ENCODE data around the gene MAGEA9.
"Not testable (repeated sequence)": the region's sequence is repeated elsewhere in the genome, so short reads cannot be mapped to it uniquely, and the experiment has no call there.

Gene MAGEA9

DNA sequence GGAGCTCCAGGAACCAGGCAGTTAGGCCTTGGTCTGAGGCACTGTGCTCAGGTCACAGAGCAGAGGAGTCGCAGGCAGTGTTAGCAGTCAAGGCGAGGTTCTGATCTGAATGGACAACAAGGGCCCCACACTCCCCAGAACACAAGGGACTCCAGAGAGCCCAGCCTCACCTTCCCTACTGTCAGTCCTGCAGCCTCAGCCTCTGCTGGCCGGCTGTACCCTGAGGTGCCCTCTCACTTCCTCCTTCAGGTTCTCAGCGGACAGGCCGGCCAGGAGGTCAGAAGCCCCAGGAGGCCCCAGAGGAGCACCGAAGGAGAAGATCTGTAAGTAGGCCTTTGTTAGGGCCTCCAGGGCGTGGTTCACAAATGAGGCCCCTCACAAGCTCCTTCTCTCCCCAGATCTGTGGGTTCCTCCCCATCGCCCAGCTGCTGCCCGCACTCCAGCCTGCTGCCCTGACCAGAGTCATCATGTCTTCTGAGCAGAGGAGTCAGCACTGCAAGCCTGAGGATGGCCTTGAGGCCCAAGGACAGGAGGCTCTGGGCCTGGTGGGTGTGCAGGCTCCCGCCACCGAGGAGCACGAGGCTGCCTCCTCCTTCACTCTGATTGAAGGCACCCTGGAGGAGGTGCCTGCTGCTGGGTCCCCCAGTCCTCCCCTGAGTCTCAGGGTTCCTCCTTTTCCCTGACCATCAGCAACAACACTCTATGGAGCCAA is 26.2 kb downstream of the MAGEA9 start:
- Histone ChIP-seq H3K36me3 (ENCODE audit: control insufficient read depth, insufficient read depth, low read length) (no peaks in the 10 kb centered on the region), H3K27me3 (ENCODE audit: control insufficient read depth, insufficient read depth, low read length) (no peaks in the 10 kb centered on the region), H3K4me3 (ENCODE audit: low read length) (no peak overlapping the region), H3K27ac (ENCODE audit: low read length) (no peak overlapping the region), H3K9me3 (ENCODE audit: control insufficient read depth, insufficient read depth, low read length) (no peaks in the 10 kb centered on the region), H3K4me1 (ENCODE audit: control insufficient read depth, insufficient read depth, low read length) (no peaks in the 10 kb centered on the region)
- WGBS (ENCODE audit: insufficient coverage, insufficient read length): no CpG with 5 or more reads among the region's 12 CpGs
- no peak for DNase-seq (ENCODE audit: low read depth, low spot score)

DNA sequence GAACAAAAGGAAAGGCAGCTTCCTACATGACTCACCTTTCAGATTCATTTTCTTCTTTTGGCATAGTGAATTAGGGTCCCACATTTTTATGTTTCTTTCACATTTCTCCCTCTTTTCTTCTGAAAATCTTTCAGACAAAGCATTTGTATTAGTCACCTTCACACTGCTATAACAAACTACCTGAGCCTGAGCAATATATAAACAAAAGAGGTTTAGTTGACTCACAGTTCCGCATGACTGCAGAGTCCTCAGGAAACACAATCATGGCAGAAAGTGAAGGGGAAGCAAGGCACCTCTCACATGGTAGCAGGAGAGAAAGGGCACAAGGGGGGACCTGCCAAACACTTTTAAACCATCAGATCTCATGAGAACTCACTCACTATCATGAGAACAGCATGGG is 36.9 kb downstream of the MAGEA9 start:
- Histone ChIP-seq H3K36me3 (ENCODE audit: control insufficient read depth, insufficient read depth, low read length) (no peaks in the 10 kb centered on the region), H3K27ac (ENCODE audit: low read length) (no peak overlapping the region), H3K4me1 (ENCODE audit: control insufficient read depth, insufficient read depth, low read length) (no peaks in the 10 kb centered on the region), H3K4me3 (ENCODE audit: low read length) (no peak overlapping the region), H3K9me3 (ENCODE audit: control insufficient read depth, insufficient read depth, low read length) (no peaks in the 10 kb centered on the region), H3K27me3 (ENCODE audit: control insufficient read depth, insufficient read depth, low read length) (no peaks in the 10 kb centered on the region)
- WGBS (ENCODE audit: insufficient coverage, insufficient read length): no CpG with 5 or more reads among the region's 1 CpG
- no peak for DNase-seq (ENCODE audit: low read depth, low spot score)

DNA sequence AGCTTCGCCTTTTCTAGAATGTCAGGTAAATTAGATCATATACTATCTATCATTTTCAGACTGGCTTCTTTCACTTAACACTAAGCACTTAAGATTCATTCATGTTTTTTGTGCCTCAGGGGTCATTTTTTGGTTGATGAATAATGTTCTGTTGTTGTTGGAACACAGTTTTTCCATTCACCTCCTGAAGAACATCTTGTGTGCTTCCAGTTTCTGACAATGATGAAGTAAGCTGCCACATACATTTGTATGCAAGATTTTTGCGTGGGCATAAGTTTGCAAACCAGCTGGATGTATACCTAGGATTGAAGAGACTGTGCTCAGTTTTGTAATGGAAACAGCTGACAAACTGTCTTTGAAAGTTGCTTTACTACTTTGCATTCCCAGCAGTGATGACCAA is 37.6 kb downstream of the MAGEA9 start:
- no peaks in the 10 kb centered on the region for H3K9me3 ChIP-seq (ENCODE audit: control insufficient read depth, insufficient read depth, low read length)
- no peaks in the 10 kb centered on the region for H3K36me3 ChIP-seq (ENCODE audit: control insufficient read depth, insufficient read depth, low read length)
- no CpG with 5 or more reads among the region's 2 CpGs for WGBS (ENCODE audit: insufficient coverage, insufficient read length)
- no peaks in the 10 kb centered on the region for H3K27me3 ChIP-seq (ENCODE audit: control insufficient read depth, insufficient read depth, low read length)
- H3K27ac ChIP-seq (ENCODE audit: low read length): no peak overlapping the region
- no peaks in the 10 kb centered on the region for H3K4me1 ChIP-seq (ENCODE audit: control insufficient read depth, insufficient read depth, low read length)
- H3K4me3 ChIP-seq (ENCODE audit: low read length): no peak overlapping the region
- no peak for DNase-seq (ENCODE audit: low read depth, low spot score)

DNA sequence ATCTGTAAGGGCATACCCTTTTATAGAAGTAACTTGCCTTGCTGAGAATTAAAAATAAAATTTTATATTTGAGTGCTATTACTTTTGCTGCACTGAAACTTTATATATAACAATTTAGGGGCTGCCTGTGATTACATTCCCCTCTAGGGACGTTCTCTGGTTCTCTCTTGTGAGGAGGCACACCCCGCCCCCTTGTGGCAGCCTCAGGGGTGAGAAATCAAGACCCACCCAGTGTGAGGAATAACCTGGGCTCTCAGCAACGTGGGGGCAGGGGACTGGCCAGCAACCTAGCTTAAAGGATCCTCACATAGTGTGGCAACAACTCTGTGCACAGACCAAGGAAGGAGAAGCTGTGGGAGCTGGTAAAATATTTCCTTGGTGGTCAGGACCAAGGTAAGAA is 43.7 kb downstream of the MAGEA9 start:
- Histone ChIP-seq H3K4me3 (ENCODE audit: low read length) (no peak overlapping the region), H3K36me3 (ENCODE audit: control insufficient read depth, insufficient read depth, low read length) (no peaks in the 10 kb centered on the region), H3K27me3 (ENCODE audit: control insufficient read depth, insufficient read depth, low read length) (no peaks in the 10 kb centered on the region), H3K27ac (ENCODE audit: low read length) (no peak overlapping the region), H3K9me3 (ENCODE audit: control insufficient read depth, insufficient read depth, low read length) (no peaks in the 10 kb centered on the region), H3K4me1 (ENCODE audit: control insufficient read depth, insufficient read depth, low read length) (no peaks in the 10 kb centered on the region)
- no CpG with 5 or more reads among the region's 3 CpGs for WGBS (ENCODE audit: insufficient coverage, insufficient read length)
- DNase-seq (ENCODE audit: low read depth, low spot score): no peak

DNA sequence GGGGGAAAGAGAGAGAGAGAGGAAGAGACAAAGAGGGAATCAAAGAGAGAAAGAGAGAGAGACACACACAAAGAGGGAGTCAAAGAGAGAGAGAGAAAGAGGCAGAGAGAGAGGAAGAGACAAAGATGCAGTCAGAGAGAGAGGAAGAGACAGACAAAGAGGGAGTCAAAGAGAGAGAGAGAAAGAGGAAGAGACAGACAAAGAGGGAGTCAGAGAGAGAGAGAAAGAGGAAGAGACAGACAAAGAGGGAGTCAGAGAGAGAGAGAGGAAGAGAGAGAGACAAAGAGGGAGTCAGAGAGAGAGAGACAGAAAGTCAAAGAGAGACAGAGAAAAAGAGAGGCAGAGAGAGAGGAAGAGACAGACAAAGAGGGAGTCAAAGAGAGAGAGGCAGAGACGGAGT is 45.5 kb downstream of the MAGEA9 start:
- Histone ChIP-seq H3K4me1 (ENCODE audit: control insufficient read depth, insufficient read depth, low read length) (no peaks in the 10 kb centered on the region), H3K9me3 (ENCODE audit: control insufficient read depth, insufficient read depth, low read length) (no peaks in the 10 kb centered on the region), H3K36me3 (ENCODE audit: control insufficient read depth, insufficient read depth, low read length) (no peaks in the 10 kb centered on the region), H3K27ac (ENCODE audit: low read length) (no peak overlapping the region), H3K4me3 (ENCODE audit: low read length) (no peak overlapping the region), H3K27me3 (ENCODE audit: control insufficient read depth, insufficient read depth, low read length) (no peaks in the 10 kb centered on the region)
- DNase-seq (ENCODE audit: low read depth, low spot score): no peak
- no CpG with 5 or more reads among the region's 1 CpG for WGBS (ENCODE audit: insufficient coverage, insufficient read length)

DNA sequence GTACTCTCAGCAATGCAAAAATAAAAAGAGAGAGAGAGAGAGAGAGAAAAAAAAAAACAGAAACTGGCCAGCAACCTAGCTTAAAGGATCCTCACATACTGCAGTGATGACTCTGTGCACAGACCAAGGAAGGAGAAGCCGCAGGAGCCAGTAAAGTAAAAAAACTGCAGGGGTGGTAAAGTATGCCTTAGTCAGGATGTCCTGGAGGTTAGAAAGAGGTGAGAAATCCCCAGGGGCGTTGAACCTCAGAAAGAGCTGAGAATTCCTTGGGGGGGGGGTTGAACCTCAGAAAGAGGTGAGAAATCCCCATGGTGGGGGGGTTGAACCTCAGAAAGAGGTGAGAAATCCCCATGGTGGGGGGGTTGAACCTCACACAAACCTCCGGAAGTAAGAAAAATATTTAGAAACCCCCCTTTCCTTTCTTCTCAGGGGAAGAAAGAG is 48.0 kb downstream of the MAGEA9 start:
- Histone ChIP-seq H3K9me3 (ENCODE audit: control insufficient read depth, insufficient read depth, low read length) (no peaks in the 10 kb centered on the region), H3K27ac (ENCODE audit: low read length) (peak overlapping the region; percentile 42), H3K27me3 (ENCODE audit: control insufficient read depth, insufficient read depth, low read length) (no peaks in the 10 kb centered on the region), H3K4me1 (ENCODE audit: control insufficient read depth, insufficient read depth, low read length) (no peaks in the 10 kb centered on the region), H3K4me3 (ENCODE audit: low read length) (no peak overlapping the region), H3K36me3 (ENCODE audit: control insufficient read depth, insufficient read depth, low read length) (no peaks in the 10 kb centered on the region)
- no peak for DNase-seq (ENCODE audit: low read depth, low spot score)
- WGBS (ENCODE audit: insufficient coverage, insufficient read length): no CpG with 5 or more reads among the region's 3 CpGs

DNA sequence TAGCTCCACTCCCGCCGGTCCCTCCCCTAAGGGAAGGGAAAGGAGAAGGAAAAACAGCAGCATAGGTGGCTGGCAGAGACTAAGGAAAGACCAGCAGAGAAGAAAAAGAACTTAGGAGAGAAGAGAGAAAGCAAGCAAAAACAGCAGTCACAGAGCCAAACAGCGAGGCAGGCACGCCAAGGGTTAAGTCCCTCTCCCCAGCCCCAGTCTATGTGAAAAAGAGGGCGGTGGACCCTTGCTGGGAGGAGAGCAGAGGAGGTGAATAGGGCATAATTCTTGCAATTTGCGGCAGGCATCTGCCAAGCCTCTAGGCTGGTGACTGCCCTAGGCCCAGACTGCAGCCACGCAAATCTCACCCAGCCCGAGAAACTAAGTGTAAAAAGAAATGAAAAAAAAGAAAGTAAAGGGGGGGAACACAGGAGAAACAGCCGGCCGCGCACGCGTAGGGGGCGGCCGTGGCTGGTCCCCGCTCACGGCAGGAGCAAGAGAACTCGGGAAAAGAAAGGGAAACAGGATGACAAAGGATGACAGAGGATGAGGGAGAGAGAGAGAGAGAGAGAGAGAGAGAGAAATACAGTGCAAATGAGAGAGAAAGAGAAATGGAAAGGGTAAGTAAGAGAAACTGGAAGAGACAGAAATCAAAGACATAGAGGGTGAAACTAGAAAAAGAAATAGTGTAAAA is 48.6 kb downstream of the MAGEA9 start:
- Histone ChIP-seq H3K4me3 (ENCODE audit: low read length) (no peak overlapping the region; the same call in 1 of the 2 replicates), H3K4me1 (ENCODE audit: control insufficient read depth, insufficient read depth, low read length) (no peaks in the 10 kb centered on the region), H3K9me3 (ENCODE audit: control insufficient read depth, insufficient read depth, low read length) (no peaks in the 10 kb centered on the region), H3K36me3 (ENCODE audit: control insufficient read depth, insufficient read depth, low read length) (no peaks in the 10 kb centered on the region), H3K27ac (ENCODE audit: low read length) (peak overlapping the region; percentile 42), H3K27me3 (ENCODE audit: control insufficient read depth, insufficient read depth, low read length) (no peaks in the 10 kb centered on the region)
- DNase-seq (ENCODE audit: low read depth, low spot score): no peak
- WGBS (ENCODE audit: insufficient coverage, insufficient read length): no CpG with 5 or more reads among the region's 18 CpGs

DNA sequence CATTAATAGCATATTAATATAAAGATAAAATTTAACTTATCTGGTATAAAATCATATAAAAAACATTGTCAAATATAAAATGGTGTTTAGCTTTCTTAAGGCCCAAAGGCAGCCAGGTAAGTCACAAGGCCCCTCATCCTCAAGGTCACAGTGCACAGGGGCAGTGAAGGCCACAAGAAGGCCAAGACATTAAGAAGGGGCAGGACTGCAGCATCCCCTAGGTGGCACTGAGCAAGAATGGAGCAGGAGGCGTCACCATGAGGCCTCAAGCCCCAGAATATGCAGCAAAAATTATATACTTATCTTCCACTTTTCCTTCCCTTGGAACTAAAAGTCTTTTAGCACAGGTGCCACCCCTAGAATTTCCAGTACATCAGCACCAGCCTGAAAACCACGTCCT is 49.7 kb downstream of the MAGEA9 start:
- WGBS (ENCODE audit: insufficient coverage, insufficient read length): no CpG with 5 or more reads among the region's 2 CpGs
- H3K9me3 ChIP-seq (ENCODE audit: control insufficient read depth, insufficient read depth, low read length): no peaks in the 10 kb centered on the region
- H3K27me3 ChIP-seq (ENCODE audit: control insufficient read depth, insufficient read depth, low read length): no peaks in the 10 kb centered on the region
- H3K36me3 ChIP-seq (ENCODE audit: control insufficient read depth, insufficient read depth, low read length): no peaks in the 10 kb centered on the region
- no peak for DNase-seq (ENCODE audit: low read depth, low spot score)
- no peak overlapping the region for H3K4me3 ChIP-seq (ENCODE audit: low read length)
- no peaks in the 10 kb centered on the region for H3K4me1 ChIP-seq (ENCODE audit: control insufficient read depth, insufficient read depth, low read length)
- H3K27ac ChIP-seq (ENCODE audit: low read length): no peak overlapping the region

DNA sequence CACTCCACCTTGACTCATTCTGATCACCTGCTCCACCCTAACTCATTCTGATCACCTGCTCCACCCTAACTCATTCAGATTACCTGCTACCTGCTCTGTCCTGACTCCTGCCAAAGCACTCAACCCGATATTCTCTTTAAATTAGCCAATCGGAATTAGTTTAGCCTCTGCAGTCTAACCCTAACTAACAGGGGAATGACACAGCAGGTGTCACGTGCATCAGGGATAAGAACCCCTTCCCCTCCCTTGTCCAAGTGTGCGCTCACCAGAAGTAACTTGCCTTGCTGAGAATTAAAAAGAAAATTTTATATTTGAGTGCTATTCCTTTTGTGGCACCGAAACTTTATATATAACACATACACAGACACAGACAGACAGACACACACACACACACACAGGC is 55.0 kb downstream of the MAGEA9 start:
- no CpG with 5 or more reads among the region's 5 CpGs for WGBS (ENCODE audit: insufficient coverage, insufficient read length)
- not testable (repeated sequence) for H3K27ac ChIP-seq (ENCODE audit: low read length); H3K27me3 ChIP-seq (ENCODE audit: control insufficient read depth, insufficient read depth, low read length); DNase-seq (ENCODE audit: low read depth, low spot score); H3K4me3 ChIP-seq (ENCODE audit: low read length); H3K9me3 ChIP-seq (ENCODE audit: control insufficient read depth, insufficient read depth, low read length); H3K4me1 ChIP-seq (ENCODE audit: control insufficient read depth, insufficient read depth, low read length); H3K36me3 ChIP-seq (ENCODE audit: control insufficient read depth, insufficient read depth, low read length)

DNA sequence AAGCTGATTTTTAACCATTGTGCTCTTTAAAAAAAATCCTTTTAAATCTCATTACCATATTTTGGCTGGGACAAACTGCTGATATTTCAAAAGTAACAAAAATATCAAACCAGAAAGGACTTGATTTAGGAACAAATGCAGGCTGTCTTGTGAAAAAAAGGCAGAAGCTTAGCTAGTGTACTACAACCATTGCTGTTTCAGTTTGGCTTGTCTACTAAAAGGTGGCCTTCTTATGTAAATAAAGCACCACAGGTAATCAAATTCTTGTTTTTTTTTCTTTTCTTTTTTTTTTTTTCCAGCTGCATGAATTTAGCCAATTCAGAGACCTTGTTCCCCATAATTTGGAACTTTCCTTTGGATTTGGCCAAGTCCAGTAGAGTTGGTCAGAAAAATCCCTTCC is 55.4 kb downstream of the MAGEA9 start:
- no peaks in the 10 kb centered on the region for H3K9me3 ChIP-seq (ENCODE audit: control insufficient read depth, insufficient read depth, low read length)
- H3K27ac ChIP-seq (ENCODE audit: low read length): no peak overlapping the region
- no peaks in the 10 kb centered on the region for H3K27me3 ChIP-seq (ENCODE audit: control insufficient read depth, insufficient read depth, low read length)
- no peak overlapping the region for H3K4me3 ChIP-seq (ENCODE audit: low read length)
- DNase-seq (ENCODE audit: low read depth, low spot score): no peak
- no peaks in the 10 kb centered on the region for H3K36me3 ChIP-seq (ENCODE audit: control insufficient read depth, insufficient read depth, low read length)
- no peaks in the 10 kb centered on the region for H3K4me1 ChIP-seq (ENCODE audit: control insufficient read depth, insufficient read depth, low read length)

All from iPS DF 6.9 (cell line).